RKO (cell line): ENCODE results near the gene BLOC1S4.
"Not testable (repeated sequence)": the region's sequence is repeated elsewhere in the genome, so short reads cannot be mapped to it uniquely, and the experiment has no call there.

Source experiments
- DNase-seq: peaks from one replicate; pipeline ENCODE4 v3.0.0-alpha.2; 2016; ENCODE audit warnings: low spot score

BLOC1S4 gene

GRCh38 chr4:6742507-6742906 lies 26.5 kb downstream of the BLOC1S4 start:
- no peak for DNase-seq

DNA sequence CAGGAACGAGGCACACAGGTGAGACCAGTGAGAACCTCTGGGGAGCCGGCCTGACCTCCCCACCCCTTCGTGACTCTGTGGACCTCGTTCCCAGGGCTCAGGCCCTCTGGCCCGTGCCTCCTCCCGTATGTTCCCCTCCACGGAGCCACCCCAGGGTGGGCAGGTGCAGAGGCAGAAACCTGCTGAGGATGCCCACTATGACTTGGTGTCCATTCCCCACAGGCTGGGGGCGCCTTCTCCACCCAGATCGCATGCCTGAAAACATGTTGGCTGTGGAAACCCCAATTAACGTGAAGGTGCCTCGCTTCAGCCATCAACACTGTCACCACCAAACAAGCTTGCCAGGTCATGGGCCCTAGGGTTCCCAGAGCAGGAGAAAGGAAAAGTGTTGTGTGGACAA lies 27.0 kb downstream of the BLOC1S4 start:
- DNase-seq, result no peak

- DNase-seq, result no peak
These were observed 30.8 kb downstream of the BLOC1S4 start for GRCh38 chr4:6746721-6747293.

DNA sequence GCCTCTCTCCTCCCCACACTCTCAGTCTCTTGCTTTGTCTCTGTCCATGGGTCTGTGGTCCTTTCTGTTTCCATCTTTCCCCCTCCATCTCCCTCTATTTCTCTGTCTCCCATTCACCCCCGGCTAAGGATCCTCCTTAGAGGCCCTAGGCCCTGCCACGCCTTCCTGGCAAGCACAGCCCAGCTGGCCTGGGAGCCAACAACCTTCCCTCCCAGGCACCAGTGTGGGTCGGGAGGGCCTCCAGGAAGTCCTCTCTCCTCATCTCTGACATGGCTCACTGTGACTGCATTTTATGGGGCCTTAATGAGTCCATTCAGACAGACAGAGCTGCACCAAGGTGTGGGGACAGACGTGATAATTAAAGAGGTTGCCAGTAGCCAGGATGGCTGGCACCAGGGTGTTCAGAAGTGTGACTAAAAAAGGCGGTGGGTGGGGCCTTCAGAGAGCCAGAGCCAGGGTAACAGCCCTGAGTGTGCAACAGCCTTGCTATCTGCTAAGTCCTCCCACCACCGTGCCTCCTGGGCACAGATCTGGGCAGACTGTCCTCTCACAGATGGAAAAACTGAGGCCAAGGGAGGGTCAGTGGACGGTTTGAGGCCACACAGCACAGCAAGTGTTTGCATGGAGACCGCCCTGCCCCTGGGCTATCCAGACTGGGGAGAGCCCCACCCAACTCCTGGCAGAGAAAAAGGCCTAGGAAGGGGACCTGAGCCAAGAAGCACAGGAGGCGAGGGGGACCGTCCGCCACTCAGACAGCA lies 31.5 kb downstream of the BLOC1S4 start:
- DNase-seq, result no peak

DNA sequence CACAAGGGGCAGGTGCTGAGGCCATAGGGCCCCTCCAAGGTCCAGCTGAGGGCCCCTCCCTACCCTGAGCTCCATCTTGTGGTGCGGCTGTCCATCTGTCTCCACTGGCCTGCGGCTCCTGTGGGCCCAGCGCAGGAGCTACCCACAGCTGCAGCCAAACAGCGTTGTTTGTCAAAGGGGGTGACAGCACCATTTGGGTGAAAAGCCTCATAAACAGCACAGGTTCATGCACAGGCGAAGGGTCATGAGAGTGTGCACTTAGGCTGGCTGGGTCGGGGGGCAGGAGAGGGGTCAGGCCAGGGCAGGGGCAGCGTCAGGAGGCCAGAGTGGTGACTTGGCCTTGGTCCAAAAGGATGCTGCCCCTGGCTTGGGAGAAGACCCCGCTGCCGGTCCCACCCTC lies 32.3 kb downstream of the BLOC1S4 start:
- no peak for DNase-seq

DNA sequence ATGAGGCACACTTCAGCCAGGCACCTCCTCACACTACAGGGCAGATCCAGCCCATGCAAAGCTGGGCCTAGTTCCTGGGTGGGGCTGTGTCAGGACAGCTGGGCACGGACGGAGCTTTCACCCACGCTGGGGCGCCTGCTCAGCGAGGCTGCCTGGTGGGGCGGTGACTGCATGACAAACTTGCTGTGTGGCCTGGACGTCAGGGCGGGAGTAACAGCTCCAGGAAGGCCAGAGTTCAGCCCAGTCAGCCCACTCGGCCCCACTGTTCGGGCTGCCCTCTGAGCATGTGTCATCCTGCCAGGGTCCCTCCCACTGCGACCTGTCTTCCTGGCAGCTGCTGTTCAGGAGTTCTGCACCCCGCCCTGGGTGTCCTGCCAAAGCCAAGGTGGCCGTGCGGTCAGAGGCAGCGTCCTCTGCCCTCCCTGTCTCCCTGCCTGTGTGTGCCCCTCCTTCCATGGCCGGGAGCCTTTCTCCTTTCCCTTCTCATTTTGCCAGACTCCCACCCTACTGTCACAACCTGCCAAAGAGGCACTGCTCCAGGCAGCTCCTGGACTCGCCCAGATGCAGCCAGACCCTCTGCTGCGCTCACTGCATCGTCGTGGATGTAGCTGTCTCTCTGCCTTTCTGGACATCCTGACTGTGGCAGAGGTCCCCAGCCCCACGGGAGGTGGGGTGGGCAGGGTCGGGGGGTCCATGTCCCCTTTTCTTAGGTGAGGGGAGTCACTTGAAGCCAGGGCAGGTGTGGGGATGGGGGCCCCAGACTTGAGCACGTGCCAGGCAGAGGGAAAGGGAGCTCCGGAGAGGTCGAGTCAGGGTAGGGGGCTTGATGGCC lies 33.6 kb downstream of the BLOC1S4 start:
- DNase-seq, result peak; percentile 64

GRCh38 chr4:6750286-6751221 lies 34.6 kb downstream of the BLOC1S4 start:
- DNase-seq, result no peak

GRCh38 chr4:6751611-6752485 lies 35.9 kb downstream of the BLOC1S4 start:
- no peak for DNase-seq

GRCh38 chr4:6752486-6752829 lies 36.5 kb downstream of the BLOC1S4 start:
- no peak for DNase-seq

DNA sequence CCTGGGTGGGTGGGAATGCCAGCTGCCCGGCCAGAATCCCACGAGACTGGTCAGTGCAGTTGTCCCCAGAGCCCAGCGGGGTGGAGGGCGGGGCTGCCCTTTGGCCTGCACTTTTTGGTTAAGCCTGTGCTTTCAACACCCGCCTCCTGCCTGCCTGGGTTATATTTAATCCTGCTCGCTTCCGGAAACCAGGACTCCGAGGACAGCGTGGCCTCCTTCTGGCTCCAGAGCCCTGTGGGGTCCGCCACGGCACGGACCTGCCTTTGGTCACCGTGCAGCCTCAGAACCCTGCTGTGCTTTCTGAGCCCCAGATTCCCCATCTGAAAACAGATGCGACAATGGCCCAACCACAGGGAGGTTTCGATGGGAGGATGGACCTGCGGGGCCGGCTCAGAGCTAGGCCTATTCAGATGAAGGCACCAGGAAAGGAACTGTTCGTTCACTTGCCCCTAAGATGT lies 37.2 kb downstream of the BLOC1S4 start:
- no peak for DNase-seq

- DNase-seq, result no peak
These were observed 37.9 kb downstream of the BLOC1S4 start for GRCh38 chr4:6753891-6754290.

DNA sequence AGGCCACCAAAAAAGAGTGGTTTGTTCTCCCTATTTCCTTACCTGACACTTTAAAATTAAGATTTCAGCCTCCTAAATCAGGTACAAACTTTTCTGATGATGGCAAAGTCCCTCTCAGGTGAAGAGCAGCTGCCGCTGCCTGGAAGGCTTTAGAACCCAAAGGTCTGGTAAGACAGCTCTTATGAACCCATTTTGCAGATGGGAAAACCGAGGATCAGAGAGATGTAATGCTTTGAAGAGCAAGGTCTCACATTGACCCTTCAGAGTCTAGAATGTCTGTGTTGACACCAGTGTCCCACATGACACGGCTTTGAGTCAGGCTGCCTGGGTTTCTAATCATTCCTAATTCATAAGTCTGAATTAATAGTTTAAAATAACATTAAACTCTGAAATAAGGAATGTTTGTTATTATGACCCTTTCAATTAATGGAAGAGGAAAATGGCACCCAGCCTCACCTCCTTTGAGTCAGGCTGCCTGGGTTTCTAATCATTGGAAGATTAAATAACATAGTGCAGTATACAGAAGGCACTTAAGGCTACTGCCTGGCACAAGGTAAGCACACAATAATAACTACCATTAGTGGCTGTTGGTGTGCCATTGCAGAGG lies 38.6 kb downstream of the BLOC1S4 start:
- no peak for DNase-seq

DNA sequence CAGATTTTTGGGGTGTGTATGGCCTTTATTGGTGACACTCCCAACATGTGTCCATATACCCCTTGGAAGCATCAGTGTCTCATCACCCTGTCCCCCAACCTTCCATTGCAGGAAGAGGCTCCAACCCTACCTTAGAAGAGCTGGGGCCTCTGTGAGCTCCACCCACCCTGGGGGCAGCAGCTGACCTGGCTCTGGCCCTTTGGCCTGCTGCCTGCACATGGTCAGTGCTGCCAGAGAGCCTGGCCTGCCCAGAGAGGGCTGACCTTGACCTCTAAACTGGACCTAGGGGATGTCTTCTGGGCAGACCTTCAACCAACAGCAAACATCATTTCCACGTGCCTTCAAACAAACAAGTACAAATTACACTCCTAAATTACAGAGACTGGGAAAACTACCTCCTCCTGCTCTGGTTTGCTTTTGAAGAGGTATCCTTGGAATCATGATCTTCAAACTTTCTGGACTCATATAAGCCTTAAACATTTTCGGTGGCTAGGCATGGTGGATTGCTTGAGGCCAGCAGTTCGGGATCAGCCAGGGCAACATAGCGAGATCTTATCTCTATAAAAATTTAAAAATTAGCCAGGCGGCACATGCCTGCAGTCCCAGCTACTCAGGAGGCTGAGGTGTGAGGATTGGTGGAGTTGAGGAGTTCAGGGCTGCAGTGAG lies 39.2 kb downstream of the BLOC1S4 start:
- no peak for DNase-seq

DNA sequence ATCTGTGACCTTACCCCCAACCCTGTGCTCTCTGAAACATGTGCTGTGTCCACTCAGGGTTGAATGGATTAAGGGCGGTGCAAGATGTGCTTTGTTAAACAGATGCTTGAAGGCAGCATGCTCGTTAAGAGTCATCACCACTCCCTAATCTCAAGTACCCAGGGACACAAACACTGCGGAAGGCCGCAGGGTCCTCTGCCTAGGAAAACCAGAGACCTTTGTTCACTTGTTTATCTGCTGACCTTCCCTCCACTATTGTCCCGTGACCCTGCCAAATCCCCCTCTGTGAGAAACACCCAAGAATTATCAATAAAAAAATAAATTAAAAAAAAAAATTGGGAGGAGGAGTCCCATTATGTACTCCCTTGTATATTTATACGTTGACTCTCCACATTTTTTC lies 40.4 kb downstream of the BLOC1S4 start:
- not testable (repeated sequence) for DNase-seq

DNA sequence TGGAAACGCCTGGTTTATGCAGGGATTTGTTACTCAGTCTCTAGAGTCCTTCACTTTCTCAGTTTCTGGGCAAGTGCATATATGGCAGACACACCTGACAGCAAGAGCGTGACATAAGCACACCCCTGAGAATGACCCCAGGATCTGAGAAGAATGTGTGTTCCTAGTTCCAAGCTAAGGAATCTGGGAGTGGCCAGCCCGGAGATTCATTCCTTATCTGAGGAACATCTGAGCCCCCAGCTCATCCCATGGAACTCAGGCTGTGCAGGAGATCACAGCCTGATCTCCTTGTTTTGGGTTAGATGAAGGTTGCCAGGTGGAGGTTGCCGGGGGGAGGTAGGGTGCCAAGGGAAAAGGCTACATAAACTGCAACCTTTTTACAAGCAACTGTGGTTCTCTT lies 42.8 kb downstream of the BLOC1S4 start:
- no peak for DNase-seq

- DNase-seq, result no peak
These were observed 44.9 kb downstream of the BLOC1S4 start for GRCh38 chr4:6760865-6761264.

DNA sequence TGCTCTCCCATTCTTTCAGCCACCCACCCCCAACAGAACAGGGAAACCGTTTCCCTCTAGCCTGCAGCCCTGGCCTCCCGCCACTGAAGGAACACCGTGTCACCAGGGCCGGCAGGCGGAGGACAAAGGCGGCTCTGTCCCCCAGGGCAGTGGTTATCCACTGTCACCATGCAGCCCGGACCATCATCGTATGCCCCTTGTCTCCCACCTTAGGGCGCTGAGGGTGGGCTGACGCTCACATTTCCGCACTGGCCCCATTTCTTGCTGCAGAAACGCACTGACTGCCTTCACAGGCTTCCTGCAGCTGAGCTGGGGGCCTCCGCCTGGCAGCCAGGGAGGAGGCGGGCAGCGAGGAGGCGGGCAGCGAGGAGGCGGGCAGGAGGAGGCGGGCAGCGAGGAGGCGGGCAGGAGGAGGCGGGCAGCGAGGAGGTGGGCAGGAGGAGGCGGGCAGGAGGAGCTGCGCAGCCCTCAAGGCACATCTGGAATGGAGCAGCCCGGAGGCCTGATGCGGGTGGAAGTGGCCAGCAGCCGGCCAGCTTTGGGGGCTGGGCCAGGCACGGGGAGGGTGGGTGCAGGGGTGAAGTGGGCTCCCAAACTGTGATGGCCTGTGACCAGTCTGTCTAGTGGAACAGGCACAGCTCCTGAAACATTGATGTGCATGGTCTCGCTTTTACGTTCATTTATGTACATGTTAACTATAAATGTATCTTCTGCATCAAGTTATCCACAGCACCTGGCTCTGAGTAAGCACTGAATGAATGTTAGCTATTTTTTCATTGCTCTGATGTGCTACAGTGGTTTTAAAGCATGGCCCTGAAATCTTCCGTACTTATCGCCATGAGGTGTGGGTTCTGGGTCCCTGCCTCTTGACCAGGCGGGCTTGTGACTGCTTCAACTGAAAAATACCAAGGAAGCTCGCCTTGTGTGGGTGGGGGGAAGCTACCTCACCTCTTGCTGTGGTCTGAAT lies 46.0 kb downstream of the BLOC1S4 start:
- no peak for DNase-seq

GRCh38 chr4:6763330-6763851 lies 47.4 kb downstream of the BLOC1S4 start:
- DNase-seq, result no peak
